ENCODE measurements around the gene DENND6A. TPM values are rescaled to one million over a fixed set of nuclear protein-coding genes. Genes with fewer than 3 reads are reported as not detected.

DENND6A gene
- total RNA-seq, 1 donor from 2014 or later, result 35.4 TPM

- Histone ChIP-seq H3K27me3 (no peaks in the 10 kb centered on the region), H3K4me1 (no peaks in the 10 kb centered on the region), H3K27ac (no peak overlapping the region), H3K36me3 (peaks cover 15% of the 10 kb centered on the region), H2AFZ (replicated peaks) (no peak overlapping the region), H3K9me3 (ENCODE audit: low read depth) (no peaks in the 10 kb centered on the region), H3K4me3 (no peak overlapping the region), H3F3A (ENCODE audit: low read depth) (no peaks in the 10 kb centered on the region), H3K9ac (no peak overlapping the region), H4K20me1 (ENCODE audit: low read depth) (no peaks in the 10 kb centered on the region), H3K4me2 (no peak overlapping the region), H3K79me2 (ENCODE audit: low read depth) (no peaks in the 10 kb centered on the region)
- no peaks in the 10 kb centered on the region for H3K9me3 Mint-ChIP-seq
- TF ChIP-seq EZH2 (IDR thresholded peaks at IDR 0.05) (no peak), EZH2phosphoT487 (IDR thresholded peaks at IDR 0.05) (no peak), CTCF (IDR thresholded peaks at IDR 0.05) (no peak)
- H3K4me1 Mint-ChIP-seq, result no peaks in the 10 kb centered on the region
- H3K27me3 Mint-ChIP-seq (ENCODE audit: insufficient read depth, low read depth), result no peaks in the 10 kb centered on the region
- H3K4me3 Mint-ChIP-seq, result no peak overlapping the region
- peaks cover 6% of the 10 kb centered on the region for H3K36me3 Mint-ChIP-seq
- no peak for DNase-seq (ENCODE audit: low spot score)
- H3K27ac Mint-ChIP-seq, result no peak overlapping the region
Observed at GRCh38 chr3:57661404-57661803, 31.5 kb downstream of the DENND6A start.

GRCh38 chr3:57659806-57660439, 33.0 kb downstream of the DENND6A start:
- H3K79me2 ChIP-seq (ENCODE audit: low read depth), result no peaks in the 10 kb centered on the region
- no peak overlapping the region for H3K27ac ChIP-seq
- H3K36me3 ChIP-seq, result peaks cover 15% of the 10 kb centered on the region
- H3K4me1 ChIP-seq, result no peaks in the 10 kb centered on the region
- H3F3A ChIP-seq (ENCODE audit: low read depth), result no peaks in the 10 kb centered on the region
- no peak overlapping the region for H2AFZ ChIP-seq (replicated peaks)
- DNase-seq (ENCODE audit: low spot score), result no peak
- no peaks in the 10 kb centered on the region for H4K20me1 ChIP-seq (ENCODE audit: low read depth)
- Mint-ChIP-seq H3K27me3 (ENCODE audit: insufficient read depth, low read depth) (no peaks in the 10 kb centered on the region), H3K4me1 (no peaks in the 10 kb centered on the region), H3K36me3 (peaks cover 6% of the 10 kb centered on the region), H3K27ac (no peak overlapping the region), H3K4me3 (no peak overlapping the region), H3K9me3 (no peaks in the 10 kb centered on the region)
- H3K9me3 ChIP-seq (ENCODE audit: low read depth), result no peaks in the 10 kb centered on the region
- TF ChIP-seq CTCF (IDR thresholded peaks at IDR 0.05), result no peak
- no peak for TF ChIP-seq EZH2phosphoT487 (IDR thresholded peaks at IDR 0.05)
- no peak overlapping the region for H3K4me2 ChIP-seq
- no peak overlapping the region for H3K4me3 ChIP-seq
- no peak overlapping the region for H3K9ac ChIP-seq
- no peaks in the 10 kb centered on the region for H3K27me3 ChIP-seq

GRCh38 chr3:57659004-57659673, 33.7 kb downstream of the DENND6A start:
- Histone ChIP-seq H3K27me3 (no peaks in the 10 kb centered on the region), H3K4me2 (no peak overlapping the region), H4K20me1 (ENCODE audit: low read depth) (no peaks in the 10 kb centered on the region), H3F3A (ENCODE audit: low read depth) (no peaks in the 10 kb centered on the region), H3K27ac (no peak overlapping the region), H3K36me3 (peaks cover 15% of the 10 kb centered on the region), H3K4me1 (no peaks in the 10 kb centered on the region), H3K79me2 (ENCODE audit: low read depth) (no peaks in the 10 kb centered on the region), H3K4me3 (no peak overlapping the region), H3K9ac (no peak overlapping the region), H2AFZ (replicated peaks) (no peak overlapping the region), H3K9me3 (ENCODE audit: low read depth) (no peaks in the 10 kb centered on the region)
- DNase-seq (ENCODE audit: low spot score), result no peak
- no peak overlapping the region for H3K4me3 Mint-ChIP-seq
- H3K27ac Mint-ChIP-seq, result no peak overlapping the region
- H3K4me1 Mint-ChIP-seq, result no peaks in the 10 kb centered on the region
- H3K9me3 Mint-ChIP-seq, result no peaks in the 10 kb centered on the region
- no peaks in the 10 kb centered on the region for H3K27me3 Mint-ChIP-seq (ENCODE audit: insufficient read depth, low read depth)
- TF ChIP-seq EZH2 (IDR thresholded peaks at IDR 0.05) (no peak), CTCF (IDR thresholded peaks at IDR 0.05) (no peak), EZH2phosphoT487 (IDR thresholded peaks at IDR 0.05) (no peak)
- H3K36me3 Mint-ChIP-seq, result peaks cover 12% of the 10 kb centered on the region

Data from neural progenitor cell (in vitro differentiated cells).